Measurements from ENCODE around the gene CABP1. TPM values are rescaled to one million over a fixed set of nuclear protein-coding genes. Genes with fewer than 3 reads are reported as not detected.

The CABP1 gene
- total and polyA plus RNA-seq, 4 donors: 0.05 to 0.12 (median 0.08) TPM; not detected in 1

DNA sequence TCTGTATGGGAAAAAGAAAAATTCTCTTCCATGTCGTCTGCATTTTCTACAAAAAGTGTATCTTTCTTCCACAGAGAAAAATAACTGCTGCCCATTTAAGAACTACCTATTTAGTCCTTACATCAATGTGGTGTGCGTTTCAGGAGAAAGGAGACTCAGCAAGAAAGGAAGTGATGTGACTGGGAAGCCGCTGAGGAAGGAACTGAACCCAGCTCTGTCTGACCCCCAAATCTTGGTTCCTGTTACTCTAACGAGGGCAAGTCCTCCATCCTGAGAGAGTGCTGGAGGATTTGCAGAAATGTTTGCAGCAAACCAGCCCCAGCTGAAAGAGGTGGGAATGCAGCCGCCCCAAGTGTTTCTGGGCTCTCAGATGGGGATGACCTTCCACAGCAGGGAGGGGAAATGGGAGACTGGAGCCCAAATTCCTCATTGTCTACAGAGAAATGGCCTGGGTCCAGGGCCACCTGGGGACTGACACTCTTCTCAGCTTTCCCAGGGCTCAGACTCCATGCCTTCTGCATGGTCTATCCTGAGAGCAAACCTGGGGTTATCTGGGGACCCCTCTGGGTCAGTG lies 39.8 kb downstream of the CABP1 start:
- TF ChIP-seq HNF4A (conservative IDR thresholded peaks at IDR 0.05): no peak
- TF ChIP-seq, protein P1, sequence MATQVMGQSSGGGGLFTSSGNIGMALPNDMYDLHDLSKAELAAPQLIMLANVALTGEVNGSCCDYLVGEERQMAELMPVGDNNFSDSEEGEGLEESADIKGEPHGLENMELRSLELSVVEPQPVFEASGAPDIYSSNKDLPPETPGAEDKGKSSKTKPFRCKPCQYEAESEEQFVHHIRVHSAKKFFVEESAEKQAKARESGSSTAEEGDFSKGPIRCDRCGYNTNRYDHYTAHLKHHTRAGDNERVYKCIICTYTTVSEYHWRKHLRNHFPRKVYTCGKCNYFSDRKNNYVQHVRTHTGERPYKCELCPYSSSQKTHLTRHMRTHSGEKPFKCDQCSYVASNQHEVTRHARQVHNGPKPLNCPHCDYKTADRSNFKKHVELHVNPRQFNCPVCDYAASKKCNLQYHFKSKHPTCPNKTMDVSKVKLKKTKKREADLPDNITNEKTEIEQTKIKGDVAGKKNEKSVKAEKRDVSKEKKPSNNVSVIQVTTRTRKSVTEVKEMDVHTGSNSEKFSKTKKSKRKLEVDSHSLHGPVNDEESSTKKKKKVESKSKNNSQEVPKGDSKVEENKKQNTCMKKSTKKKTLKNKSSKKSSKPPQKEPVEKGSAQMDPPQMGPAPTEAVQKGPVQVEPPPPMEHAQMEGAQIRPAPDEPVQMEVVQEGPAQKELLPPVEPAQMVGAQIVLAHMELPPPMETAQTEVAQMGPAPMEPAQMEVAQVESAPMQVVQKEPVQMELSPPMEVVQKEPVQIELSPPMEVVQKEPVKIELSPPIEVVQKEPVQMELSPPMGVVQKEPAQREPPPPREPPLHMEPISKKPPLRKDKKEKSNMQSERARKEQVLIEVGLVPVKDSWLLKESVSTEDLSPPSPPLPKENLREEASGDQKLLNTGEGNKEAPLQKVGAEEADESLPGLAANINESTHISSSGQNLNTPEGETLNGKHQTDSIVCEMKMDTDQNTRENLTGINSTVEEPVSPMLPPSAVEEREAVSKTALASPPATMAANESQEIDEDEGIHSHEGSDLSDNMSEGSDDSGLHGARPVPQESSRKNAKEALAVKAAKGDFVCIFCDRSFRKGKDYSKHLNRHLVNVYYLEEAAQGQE (IDR thresholded peaks at IDR 0.05): no peak
- TF ChIP-seq, protein P2, sequence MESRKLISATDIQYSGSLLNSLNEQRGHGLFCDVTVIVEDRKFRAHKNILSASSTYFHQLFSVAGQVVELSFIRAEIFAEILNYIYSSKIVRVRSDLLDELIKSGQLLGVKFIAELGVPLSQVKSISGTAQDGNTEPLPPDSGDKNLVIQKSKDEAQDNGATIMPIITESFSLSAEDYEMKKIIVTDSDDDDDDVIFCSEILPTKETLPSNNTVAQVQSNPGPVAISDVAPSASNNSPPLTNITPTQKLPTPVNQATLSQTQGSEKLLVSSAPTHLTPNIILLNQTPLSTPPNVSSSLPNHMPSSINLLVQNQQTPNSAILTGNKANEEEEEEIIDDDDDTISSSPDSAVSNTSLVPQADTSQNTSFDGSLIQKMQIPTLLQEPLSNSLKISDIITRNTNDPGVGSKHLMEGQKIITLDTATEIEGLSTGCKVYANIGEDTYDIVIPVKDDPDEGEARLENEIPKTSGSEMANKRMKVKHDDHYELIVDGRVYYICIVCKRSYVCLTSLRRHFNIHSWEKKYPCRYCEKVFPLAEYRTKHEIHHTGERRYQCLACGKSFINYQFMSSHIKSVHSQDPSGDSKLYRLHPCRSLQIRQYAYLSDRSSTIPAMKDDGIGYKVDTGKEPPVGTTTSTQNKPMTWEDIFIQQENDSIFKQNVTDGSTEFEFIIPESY (IDR thresholded peaks at IDR 0.05): no peak
- no peak for TF ChIP-seq TAF1 (conservative IDR thresholded peaks at IDR 0.05)
- TF ChIP-seq, protein P3, sequence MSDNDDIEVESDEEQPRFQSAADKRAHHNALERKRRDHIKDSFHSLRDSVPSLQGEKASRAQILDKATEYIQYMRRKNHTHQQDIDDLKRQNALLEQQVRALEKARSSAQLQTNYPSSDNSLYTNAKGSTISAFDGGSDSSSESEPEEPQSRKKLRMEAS (IDR thresholded peaks at IDR 0.05): no peak
- no peak for TF ChIP-seq GABPA (IDR thresholded peaks at IDR 0.05 in 1 of 2, conservative IDR thresholded peaks at IDR 0.05 in 1 of 2)
- no peak for TF ChIP-seq JUND (IDR thresholded peaks at IDR 0.05)
- no peak for TF ChIP-seq FOXA1 (IDR thresholded peaks at IDR 0.05)
- TF ChIP-seq YY1 (IDR thresholded peaks at IDR 0.05): no peak
- TF ChIP-seq SP1 (IDR thresholded peaks at IDR 0.05): no peak
- TF ChIP-seq, protein P4, sequence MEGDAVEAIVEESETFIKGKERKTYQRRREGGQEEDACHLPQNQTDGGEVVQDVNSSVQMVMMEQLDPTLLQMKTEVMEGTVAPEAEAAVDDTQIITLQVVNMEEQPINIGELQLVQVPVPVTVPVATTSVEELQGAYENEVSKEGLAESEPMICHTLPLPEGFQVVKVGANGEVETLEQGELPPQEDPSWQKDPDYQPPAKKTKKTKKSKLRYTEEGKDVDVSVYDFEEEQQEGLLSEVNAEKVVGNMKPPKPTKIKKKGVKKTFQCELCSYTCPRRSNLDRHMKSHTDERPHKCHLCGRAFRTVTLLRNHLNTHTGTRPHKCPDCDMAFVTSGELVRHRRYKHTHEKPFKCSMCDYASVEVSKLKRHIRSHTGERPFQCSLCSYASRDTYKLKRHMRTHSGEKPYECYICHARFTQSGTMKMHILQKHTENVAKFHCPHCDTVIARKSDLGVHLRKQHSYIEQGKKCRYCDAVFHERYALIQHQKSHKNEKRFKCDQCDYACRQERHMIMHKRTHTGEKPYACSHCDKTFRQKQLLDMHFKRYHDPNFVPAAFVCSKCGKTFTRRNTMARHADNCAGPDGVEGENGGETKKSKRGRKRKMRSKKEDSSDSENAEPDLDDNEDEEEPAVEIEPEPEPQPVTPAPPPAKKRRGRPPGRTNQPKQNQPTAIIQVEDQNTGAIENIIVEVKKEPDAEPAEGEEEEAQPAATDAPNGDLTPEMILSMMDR (IDR thresholded peaks at IDR 0.05; ENCODE audit: low read depth, low read length, missing input control): no peak
- TF ChIP-seq EGR1 (IDR thresholded peaks at IDR 0.05; ENCODE audit: low read depth in 2 of 2): no peak
- TF ChIP-seq RAD21 (IDR thresholded peaks at IDR 0.05): no peak
- TF ChIP-seq FOXA2 (IDR thresholded peaks at IDR 0.05): no peak
- no peak for TF ChIP-seq RXRA (IDR thresholded peaks at IDR 0.05)
- TF ChIP-seq NR2F2 (IDR thresholded peaks at IDR 0.05): no peak
- no peak for TF ChIP-seq HNF4G (IDR thresholded peaks at IDR 0.05)
- Histone ChIP-seq H3K4me3 (ENCODE audit: low read depth in 1 of 3, low read length in 3 of 3) (no peak overlapping the region), H3K9ac (ENCODE audit: low read depth in 1 of 2, low read length in 2 of 2) (no peak overlapping the region), H3K4me1 (ENCODE audit: control insufficient read depth in 4 of 4, insufficient read depth in 4 of 4, low read length in 3 of 4) (no peaks in the 10 kb centered on the region), H3K36me3 (ENCODE audit: control insufficient read depth in 4 of 4, insufficient read depth in 3 of 4, low read depth in 1 of 4, low read length in 3 of 4) (no peaks in the 10 kb centered on the region), H3K27ac (ENCODE audit: low read depth in 1 of 2, low read length in 2 of 2) (no peak overlapping the region), H3K9me3 (ENCODE audit: control insufficient read depth in 4 of 4, low read length in 3 of 4) (no peaks in the 10 kb centered on the region), H3K27me3 (ENCODE audit: control insufficient read depth in 4 of 4, insufficient read depth in 4 of 4, low read length in 3 of 4) (no peaks in the 10 kb centered on the region)
- DNase-seq (ENCODE audit: low spot score): no peak
- 61% methylated on average over 5 of the region's 5 CpGs for WGBS
